BE2C (cell line): ENCODE measurements around the gene FYN.

Source experiments
- DNase-seq: peaks from one replicate; pipeline ENCODE4 v3.0.0-alpha.2; 2020
- H3K27me3 ChIP-seq: fragments of 250-450 bp; sonication (Bioruptor Pico); 2 replicates; pipeline ENCODE4 v1.5.1; 2020; ENCODE audit warnings: mild to moderate bottlenecking
- H3K36me3 ChIP-seq: fragments of 250-450 bp; sonication (Bioruptor Pico); 2 replicates; pipeline ENCODE4 v1.5.1; 2020; ENCODE audit warnings: mild to moderate bottlenecking
- H3K4me1 ChIP-seq: fragments of 250-450 bp; sonication (Bioruptor Pico); 2 replicates; pipeline ENCODE4 v1.5.1; 2020
- H3K4me3 ChIP-seq: 2 replicates; pipeline ENCODE4 v1.5.1; 2011; ENCODE audit warnings: low read depth, low read length
- H3K9me3 ChIP-seq: fragments of 250-450 bp; sonication (Bioruptor Pico); 2 replicates; pipeline ENCODE4 v1.5.1; 2020
- TF ChIP-seq, protein P1 (sequence below): IDR thresholded peaks from 2 replicates; pipeline ENCODE4 v1.5.1; 2012; ENCODE audit warnings: mild to moderate bottlenecking, low read depth, low read length

FYN gene

DNA sequence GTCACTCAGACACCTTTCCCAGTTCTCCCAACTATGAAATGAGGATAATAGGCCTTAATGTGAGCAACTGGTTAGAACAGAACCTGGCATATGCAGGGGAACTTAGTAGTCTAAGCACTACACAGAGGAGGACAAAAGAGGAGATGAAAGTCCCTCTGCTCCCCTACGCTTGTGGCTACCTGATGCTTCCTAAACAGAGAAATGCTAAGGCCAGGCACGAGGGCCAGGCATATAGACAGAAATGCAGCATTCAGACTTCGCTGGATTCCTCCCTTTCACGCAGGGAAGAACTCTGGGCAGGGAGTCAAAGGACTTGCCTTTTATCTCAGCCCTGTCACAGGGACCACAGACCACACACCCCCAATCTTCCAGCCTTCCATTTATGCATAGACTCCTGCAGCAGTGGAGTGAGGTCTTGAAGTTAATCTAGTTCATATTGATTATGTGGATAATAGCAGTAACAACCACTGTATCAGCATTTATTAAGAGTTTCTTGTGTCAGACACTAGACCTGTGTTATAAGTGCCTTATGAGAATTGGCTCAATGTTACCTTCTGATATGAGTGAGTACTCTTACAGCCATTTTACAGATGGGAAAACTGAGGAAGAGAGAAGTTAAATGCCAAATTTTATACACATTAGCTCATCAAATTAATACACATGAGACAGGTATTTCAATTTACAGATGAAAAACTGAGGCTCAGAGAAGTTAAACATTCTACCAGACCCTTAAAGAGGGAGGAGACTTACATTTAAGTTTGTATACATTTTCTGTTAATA is 240.6 kb downstream of the FYN start:
- Histone ChIP-seq H3K4me1 (no peaks in the 10 kb centered on the region), H3K36me3 (no peaks in the 10 kb centered on the region), H3K27me3 (no peaks in the 10 kb centered on the region), H3K9me3 (no peaks in the 10 kb centered on the region; the same call in 1 of the 2 replicates), H3K4me3 (no peak overlapping the region)
- TF ChIP-seq, protein P1, sequence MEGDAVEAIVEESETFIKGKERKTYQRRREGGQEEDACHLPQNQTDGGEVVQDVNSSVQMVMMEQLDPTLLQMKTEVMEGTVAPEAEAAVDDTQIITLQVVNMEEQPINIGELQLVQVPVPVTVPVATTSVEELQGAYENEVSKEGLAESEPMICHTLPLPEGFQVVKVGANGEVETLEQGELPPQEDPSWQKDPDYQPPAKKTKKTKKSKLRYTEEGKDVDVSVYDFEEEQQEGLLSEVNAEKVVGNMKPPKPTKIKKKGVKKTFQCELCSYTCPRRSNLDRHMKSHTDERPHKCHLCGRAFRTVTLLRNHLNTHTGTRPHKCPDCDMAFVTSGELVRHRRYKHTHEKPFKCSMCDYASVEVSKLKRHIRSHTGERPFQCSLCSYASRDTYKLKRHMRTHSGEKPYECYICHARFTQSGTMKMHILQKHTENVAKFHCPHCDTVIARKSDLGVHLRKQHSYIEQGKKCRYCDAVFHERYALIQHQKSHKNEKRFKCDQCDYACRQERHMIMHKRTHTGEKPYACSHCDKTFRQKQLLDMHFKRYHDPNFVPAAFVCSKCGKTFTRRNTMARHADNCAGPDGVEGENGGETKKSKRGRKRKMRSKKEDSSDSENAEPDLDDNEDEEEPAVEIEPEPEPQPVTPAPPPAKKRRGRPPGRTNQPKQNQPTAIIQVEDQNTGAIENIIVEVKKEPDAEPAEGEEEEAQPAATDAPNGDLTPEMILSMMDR: no peak
- DNase-seq: no peak

DNA sequence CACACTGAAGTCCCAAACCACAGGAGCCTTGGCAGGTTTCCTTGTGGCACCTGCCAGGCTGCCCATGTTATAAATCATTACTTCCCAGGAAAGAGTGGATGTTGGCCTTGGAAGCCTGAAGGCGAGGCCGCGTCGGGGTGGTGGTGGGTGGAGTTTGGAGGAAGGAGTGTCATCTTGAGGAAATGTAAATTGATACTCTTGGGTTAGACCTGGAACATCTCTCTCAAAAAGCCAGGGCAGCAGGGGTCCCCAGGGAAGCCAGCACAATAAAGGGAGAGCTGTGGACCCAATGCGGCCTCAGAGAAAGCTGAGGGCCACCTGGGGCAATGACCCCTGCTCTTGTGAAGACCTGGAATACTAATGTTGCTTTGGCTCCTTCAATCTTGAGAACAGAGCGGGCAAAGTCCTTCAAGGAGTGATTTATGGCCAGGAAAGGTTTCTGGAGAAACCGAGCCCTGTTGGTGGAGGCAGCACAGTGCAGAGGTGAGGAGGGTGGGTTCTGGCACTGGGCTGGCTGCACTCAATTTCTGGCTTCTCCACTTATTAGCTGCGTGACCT is 241.3 kb downstream of the FYN start:
- Histone ChIP-seq H3K4me3 (no peak overlapping the region), H3K36me3 (no peaks in the 10 kb centered on the region), H3K4me1 (no peaks in the 10 kb centered on the region), H3K9me3 (no peaks in the 10 kb centered on the region; the same call in 1 of the 2 replicates), H3K27me3 (no peaks in the 10 kb centered on the region)
- no peak for DNase-seq
- TF ChIP-seq, protein P1: no peak

DNA sequence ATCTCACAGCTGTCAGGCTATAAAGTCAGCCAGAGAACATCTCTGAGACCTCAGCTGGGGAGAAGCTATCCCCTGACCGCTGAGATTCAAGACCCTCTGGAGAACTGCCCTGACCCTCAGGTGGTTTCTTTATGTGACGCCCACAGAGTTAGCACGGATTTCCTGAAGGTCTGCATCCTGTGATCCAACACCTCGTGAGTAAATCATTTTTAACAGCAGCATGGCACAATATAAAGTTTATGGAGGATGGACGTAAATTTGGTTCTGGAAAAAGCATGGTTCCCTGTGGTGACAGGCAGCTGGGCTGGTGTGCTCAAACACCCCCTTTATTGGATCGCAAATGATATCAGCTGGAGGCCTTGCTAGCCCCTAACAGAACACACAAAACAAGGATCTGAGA is 242.2 kb downstream of the FYN start:
- no peak for DNase-seq
- Histone ChIP-seq H3K4me1 (no peaks in the 10 kb centered on the region), H3K27me3 (no peaks in the 10 kb centered on the region), H3K9me3 (no peaks in the 10 kb centered on the region; the same call in 1 of the 2 replicates), H3K4me3 (no peak overlapping the region), H3K36me3 (no peaks in the 10 kb centered on the region)
- TF ChIP-seq, protein P1: no peak

DNA sequence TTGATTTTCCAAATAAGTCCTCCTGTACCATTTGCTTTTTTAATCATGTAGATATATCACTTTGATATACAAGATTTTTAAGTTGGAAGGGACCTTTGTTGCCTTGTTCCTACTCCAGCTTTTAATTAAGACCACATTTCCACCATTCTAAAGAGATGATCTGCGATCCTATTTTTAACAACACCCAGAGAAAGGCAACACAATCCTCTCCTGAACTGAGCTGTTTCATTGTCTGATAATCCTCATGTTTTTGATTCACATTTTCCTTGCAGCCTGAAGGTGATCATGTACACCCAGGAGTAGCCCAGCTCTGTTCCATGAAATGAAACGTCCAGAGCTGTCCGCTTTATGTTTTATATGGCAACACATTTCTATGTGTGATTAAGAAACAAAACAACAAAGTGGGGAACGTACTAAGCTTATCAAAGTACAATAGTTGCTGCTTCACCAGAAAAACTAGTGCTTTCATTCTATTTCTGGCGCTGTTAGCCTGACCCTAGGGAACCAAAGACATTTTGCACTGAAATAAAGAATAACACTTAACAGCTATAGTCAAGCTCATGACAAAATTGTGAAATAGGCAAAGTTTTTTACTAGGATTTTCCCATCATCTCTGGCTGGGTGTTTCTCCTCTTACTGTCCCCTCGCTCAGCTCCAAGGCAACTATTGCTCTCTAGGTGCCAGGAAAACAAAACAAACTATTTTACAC is 245.0 kb downstream of the FYN start:
- no peaks in the 10 kb centered on the region for H3K36me3 ChIP-seq
- H3K9me3 ChIP-seq: no peaks in the 10 kb centered on the region
- no peaks in the 10 kb centered on the region for H3K27me3 ChIP-seq
- TF ChIP-seq, protein P1: no peak
- H3K4me1 ChIP-seq: no peaks in the 10 kb centered on the region
- H3K4me3 ChIP-seq: no peak overlapping the region
- DNase-seq: no peak

DNA sequence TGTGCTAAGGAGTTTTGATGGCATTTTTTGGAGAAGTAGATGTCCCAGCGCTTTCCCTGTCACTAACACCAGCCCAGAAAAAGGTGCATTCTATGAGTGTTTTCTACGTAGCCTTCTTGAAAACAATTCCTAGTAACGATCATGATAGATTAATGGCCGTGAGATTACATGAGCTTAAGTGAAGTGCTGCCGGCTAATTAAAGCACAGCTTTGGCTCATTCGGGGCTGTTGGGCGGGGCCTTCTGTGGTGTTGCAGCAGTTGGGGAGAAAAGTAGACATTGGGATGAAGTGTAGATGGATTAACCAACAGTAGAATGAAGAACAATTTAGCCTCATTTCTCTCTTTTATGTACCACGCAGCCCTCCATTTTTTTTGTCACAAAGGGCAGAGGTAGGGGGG is 246.8 kb downstream of the FYN start:
- Histone ChIP-seq H3K9me3 (no peaks in the 10 kb centered on the region), H3K36me3 (no peaks in the 10 kb centered on the region), H3K4me1 (no peaks in the 10 kb centered on the region), H3K4me3 (no peak overlapping the region), H3K27me3 (no peaks in the 10 kb centered on the region)
- no peak for DNase-seq
- TF ChIP-seq, protein P1: no peak
